DMS79 treated with DMSO at 0.1 percent for 48 hours (cell line): Measurements from ENCODE around the gene APCS.

Experiments used
- DNase-seq: peaks from one replicate; lab custom pipeline; 2025; lab: John Stamatoyannopoulos, UW

Gene APCS

GRCh38 chr1:159587461-159587951 is at the start of gene APCS:
Gene APCS, plus strand, starts transcription at chr1:159587826. Its CDS starts 96 bp downstream, at chr1:159587922.
- DNase-seq, result no peak

GRCh38 chr1:159548126-159548525 is 39.5 kb upstream of the APCS start:
- no peak for DNase-seq

- DNase-seq, result no peak
Observed at GRCh38 chr1:159554261-159554660, 33.4 kb upstream of the APCS start.

GRCh38 chr1:159554696-159555095 is 32.9 kb upstream of the APCS start:
- DNase-seq, result no peak

- no peak for DNase-seq
Observed at GRCh38 chr1:159556931-159557369, 30.7 kb upstream of the APCS start.

- DNase-seq, result no peak
Observed at GRCh38 chr1:159560599-159560998, 27.0 kb upstream of the APCS start.

- DNase-seq, result no peak
Observed at GRCh38 chr1:159561497-159561896, 26.1 kb upstream of the APCS start.

GRCh38 chr1:159562680-159563079 is 24.9 kb upstream of the APCS start:
- DNase-seq, result no peak

GRCh38 chr1:159577446-159577845 is 10.2 kb upstream of the APCS start:
- DNase-seq, result no peak

GRCh38 chr1:159580340-159580739 is 7.3 kb upstream of the APCS start:
- no peak for DNase-seq

GRCh38 chr1:159581422-159581821 is 6.2 kb upstream of the APCS start:
- DNase-seq, result no peak

- no peak for DNase-seq
Observed at GRCh38 chr1:159584536-159584935, 3.1 kb upstream of the APCS start.

GRCh38 chr1:159591981-159592380 is 4.4 kb downstream of the APCS start:
- no peak for DNase-seq

- DNase-seq, result no peak
Observed at GRCh38 chr1:159594625-159595405, 7.2 kb downstream of the APCS start.

- no peak for DNase-seq
Observed at GRCh38 chr1:159598196-159598595, 10.6 kb downstream of the APCS start.

GRCh38 chr1:159600894-159601293 is 13.3 kb downstream of the APCS start:
- no peak for DNase-seq

GRCh38 chr1:159602501-159602999 is 14.9 kb downstream of the APCS start:
- DNase-seq, result no peak

- no peak for DNase-seq
Observed at GRCh38 chr1:159612211-159612885, 24.7 kb downstream of the APCS start.

- DNase-seq, result no peak
Observed at GRCh38 chr1:159632922-159633321, 45.3 kb downstream of the APCS start.
